Left hindlimb (tissue), 1 donor: ENCODE results near the gene ARHGAP4.

Source experiments
- DNase-seq: peaks from one replicate; pipeline ENCODE4 v3.0.0-alpha.2; 2018

The ARHGAP4 gene

GRCh38 chrX:153903238-153903980 lies 22.7 kb downstream of the ARHGAP4 start:
- no peak for DNase-seq

GRCh38 chrX:153902385-153902784 lies 23.7 kb downstream of the ARHGAP4 start:
- DNase-seq: no peak

GRCh38 chrX:153901753-153902140 lies 24.3 kb downstream of the ARHGAP4 start:
- no peak for DNase-seq

GRCh38 chrX:153900831-153901752 lies 25.0 kb downstream of the ARHGAP4 start:
- peak; percentile 64 for DNase-seq

GRCh38 chrX:153897899-153898298 lies 28.2 kb downstream of the ARHGAP4 start:
- DNase-seq: no peak

- no peak for DNase-seq
Observed at GRCh38 chrX:153889123-153889522, 36.9 kb downstream of the ARHGAP4 start.

GRCh38 chrX:153888344-153888743 lies 37.7 kb downstream of the ARHGAP4 start:
- no peak for DNase-seq

GRCh38 chrX:153887385-153887784 lies 38.7 kb downstream of the ARHGAP4 start:
- DNase-seq: no peak

GRCh38 chrX:153886915-153887314 lies 39.1 kb downstream of the ARHGAP4 start:
- no peak for DNase-seq

GRCh38 chrX:153885968-153886903 lies 39.8 kb downstream of the ARHGAP4 start, which contains the start of gene L1CAM:
Gene L1CAM, minus strand, starts transcription at chrX:153886173. Its CDS starts 10,337 bp downstream, at chrX:153875836.
- no peak for DNase-seq

- no peak for DNase-seq
Observed at GRCh38 chrX:153885208-153885787, 40.8 kb downstream of the ARHGAP4 start.

GRCh38 chrX:153884590-153884989 lies 41.5 kb downstream of the ARHGAP4 start:
- no peak for DNase-seq

- DNase-seq: no peak
Observed at GRCh38 chrX:153884136-153884535, 41.9 kb downstream of the ARHGAP4 start.

GRCh38 chrX:153883163-153883843 lies 42.8 kb downstream of the ARHGAP4 start:
- DNase-seq: no peak

- no peak for DNase-seq
Observed at GRCh38 chrX:153882557-153882956, 43.5 kb downstream of the ARHGAP4 start.

GRCh38 chrX:153882086-153882498 lies 44.0 kb downstream of the ARHGAP4 start:
- DNase-seq: no peak

- DNase-seq: no peak
Observed at GRCh38 chrX:153881281-153881680, 44.8 kb downstream of the ARHGAP4 start.

- no peak for DNase-seq
Observed at GRCh38 chrX:153880440-153880815, 45.6 kb downstream of the ARHGAP4 start.

- DNase-seq: no peak
Observed at GRCh38 chrX:153879741-153880439, 46.2 kb downstream of the ARHGAP4 start.

GRCh38 chrX:153878969-153879653 lies 47.0 kb downstream of the ARHGAP4 start:
- DNase-seq: no peak
